Endothelial cell of hepatic sinusoid (primary cell): ENCODE measurements around the gene RCE1.
"Not testable (repeated sequence)": the region's sequence is repeated elsewhere in the genome, so short reads cannot be mapped to it uniquely, and the experiment has no call there.

Experiments
- in situ Hi-C: cut with HindIII; loops from 2 replicates; pipeline ENCODE4 v1.10.0; 2017; ENCODE audit warnings: low sequenced_read_pairs

RCE1 gene, protein sequence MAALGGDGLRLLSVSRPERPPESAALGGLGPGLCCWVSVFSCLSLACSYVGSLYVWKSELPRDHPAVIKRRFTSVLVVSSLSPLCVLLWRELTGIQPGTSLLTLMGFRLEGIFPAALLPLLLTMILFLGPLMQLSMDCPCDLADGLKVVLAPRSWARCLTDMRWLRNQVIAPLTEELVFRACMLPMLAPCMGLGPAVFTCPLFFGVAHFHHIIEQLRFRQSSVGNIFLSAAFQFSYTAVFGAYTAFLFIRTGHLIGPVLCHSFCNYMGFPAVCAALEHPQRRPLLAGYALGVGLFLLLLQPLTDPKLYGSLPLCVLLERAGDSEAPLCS

DNA sequence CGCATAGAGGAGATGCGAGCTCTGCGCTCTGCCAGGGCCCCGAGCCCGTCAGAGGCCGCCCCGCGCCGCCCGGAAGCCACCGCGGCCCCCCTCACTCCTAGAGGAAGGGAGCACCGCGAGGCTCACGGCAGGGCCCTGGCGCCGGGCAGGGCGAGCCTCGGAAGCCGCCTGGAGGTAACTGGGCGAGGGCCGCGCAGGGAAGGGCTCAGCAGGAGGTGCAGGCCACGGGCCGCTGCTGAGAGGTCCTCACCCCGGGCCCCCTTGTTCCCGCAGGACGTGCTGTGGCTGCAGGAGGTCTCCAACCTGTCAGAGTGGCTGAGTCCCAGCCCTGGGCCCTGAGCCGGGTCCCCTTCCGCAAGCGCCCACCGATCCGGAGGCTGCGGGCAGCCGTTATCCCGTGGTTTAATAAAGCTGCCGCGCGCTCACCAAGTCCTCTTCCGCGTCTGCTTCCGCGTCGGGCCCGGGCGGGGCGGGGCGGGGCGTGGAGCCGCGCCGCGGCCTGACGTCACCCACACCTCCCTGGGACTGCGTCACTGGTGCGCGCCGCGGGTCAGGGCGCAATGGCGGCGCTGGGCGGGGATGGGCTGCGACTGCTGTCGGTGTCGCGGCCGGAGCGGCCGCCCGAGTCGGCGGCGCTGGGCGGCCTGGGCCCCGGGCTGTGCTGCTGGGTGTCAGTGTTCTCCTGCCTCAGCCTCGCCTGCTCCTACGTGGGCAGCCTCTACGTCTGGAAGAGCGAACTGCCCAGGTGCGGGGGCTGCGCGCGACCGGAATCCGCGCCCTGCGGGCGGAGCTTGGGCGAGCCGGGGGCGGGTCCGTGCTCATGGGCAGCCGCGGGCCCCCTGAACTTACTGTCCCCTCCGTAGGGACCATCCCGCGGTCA, at the start of gene RCE1:
Gene RCE1 (plus strand): TSS at position 546 of the 880 bp plus-strand sequence. CDS start 15 bp downstream, at position 561.
- in situ Hi-C loops = no loop called here

DNA sequence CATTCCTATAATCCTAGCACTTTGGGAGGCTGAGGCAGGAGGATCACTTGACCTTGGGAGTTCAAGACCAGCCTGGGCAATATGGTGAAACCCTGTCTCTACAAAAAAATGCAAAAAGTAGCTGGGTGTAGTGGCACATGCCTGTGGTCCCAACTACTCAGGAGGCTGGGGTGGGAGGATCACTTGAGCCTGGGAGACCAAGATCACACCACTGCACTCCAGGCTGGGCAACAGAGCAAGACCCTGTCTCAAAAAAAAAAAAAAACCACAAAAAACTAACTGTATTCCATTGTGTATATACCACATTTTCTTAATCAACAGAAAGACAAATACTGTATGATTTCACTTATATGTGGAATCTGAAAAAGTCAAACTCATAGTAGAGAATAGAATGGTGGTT, 43.4 kb upstream of the RCE1 start:
- in situ Hi-C loops = not testable (repeated sequence)

DNA sequence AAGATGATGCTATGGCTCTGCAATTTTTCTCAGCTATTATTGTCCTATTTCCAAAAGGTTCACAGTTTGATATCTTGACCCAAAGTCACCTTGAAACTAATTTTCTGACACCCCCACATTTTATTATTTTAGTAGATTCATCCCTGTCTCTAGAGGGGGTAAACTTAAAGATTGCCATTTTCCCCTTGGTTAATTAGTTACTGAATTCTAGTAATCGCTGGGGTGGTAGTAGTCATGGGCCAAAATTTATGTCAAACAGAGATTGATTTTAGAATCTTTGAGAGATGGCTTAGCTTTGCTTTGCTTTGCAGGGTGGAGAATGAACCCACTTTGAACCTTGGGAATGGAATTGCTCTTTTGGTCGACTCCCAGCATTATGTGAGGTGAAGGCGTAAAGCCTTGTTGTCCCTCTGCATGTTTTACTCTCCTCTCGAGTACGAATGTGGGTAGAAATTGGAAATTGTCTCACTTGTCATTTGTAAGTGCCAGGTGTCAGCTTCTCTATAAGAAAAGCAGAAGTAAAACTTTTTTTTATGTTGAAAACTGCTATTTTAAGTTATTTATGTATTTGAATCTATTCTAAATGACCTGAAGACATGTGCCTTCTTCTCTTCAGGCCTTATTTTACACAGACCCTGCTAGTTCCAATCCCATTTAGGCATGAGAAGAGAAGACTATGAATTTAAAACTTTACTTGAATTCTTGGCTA, 42.4 kb upstream of the RCE1 start:
- in situ Hi-C loops = no loop called here

DNA sequence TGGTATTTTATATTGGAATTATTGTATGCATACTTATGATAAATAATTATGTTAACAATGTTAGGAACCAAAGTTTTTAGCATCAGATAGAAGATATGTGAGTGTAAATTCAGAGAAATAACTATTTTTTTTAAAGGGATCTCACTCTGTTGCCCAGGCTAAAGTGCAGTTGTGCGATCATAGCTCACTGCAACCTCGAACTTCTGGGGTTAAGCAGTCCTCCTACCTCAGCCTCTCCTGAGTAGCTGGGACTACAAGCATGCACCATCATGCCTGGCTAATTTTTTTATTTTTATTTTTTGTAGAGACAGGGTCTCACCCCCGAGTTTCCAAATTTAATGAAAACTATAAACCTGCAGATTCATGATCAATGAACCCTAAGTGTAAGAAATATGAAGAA, 33.6 kb upstream of the RCE1 start:
- in situ Hi-C loops = no loop called here

DNA sequence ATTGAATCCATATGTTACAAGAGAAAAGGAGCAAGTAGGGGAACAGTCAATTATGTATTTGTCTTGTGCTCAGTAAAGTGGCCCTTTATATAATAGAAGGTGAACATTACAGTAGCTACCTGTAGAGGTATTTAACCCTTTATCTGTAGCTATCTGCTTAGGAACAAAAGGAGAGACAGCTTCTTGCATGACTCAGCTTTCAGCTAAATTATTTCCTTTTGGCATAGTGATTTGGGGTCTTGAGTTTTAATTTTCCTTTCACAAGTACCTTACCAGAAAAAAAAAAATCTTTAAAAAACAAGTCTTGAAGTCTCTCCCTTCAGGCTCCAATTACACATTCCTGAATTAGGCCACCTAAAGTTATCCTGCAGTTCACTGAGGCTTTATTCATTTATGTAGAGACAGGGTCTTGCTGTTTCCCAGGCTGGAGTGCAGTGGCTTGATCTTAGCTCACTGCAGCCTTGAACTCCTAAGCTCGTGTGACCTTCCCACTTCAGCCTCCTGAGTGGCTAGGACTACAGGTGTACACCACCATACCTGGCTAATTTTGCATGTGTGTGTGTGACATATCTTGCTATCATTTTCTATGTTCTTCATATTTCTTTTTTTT, 32.6 kb upstream of the RCE1 start:
- in situ Hi-C loops = no loop called here

DNA sequence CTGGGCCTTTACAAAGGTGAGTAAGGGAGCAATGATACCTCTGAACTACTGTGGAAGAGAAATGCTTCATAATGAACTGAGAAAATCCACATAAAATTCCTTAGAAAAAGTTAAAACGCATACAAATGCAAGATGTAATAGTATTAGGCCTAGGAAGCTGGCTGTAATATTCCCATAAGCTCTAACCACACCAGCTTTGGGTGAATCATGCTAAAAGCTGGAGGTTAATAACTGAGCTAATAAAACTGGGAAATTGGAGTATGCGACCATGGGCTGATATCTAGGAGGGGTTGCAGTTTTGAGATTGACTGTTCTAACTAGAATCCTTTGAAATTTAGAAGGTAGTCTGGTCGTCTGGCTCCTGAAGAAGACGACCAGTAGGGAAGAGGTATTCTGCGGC, 28.6 kb upstream of the RCE1 start:
- in situ Hi-C loops = no loop called here

DNA sequence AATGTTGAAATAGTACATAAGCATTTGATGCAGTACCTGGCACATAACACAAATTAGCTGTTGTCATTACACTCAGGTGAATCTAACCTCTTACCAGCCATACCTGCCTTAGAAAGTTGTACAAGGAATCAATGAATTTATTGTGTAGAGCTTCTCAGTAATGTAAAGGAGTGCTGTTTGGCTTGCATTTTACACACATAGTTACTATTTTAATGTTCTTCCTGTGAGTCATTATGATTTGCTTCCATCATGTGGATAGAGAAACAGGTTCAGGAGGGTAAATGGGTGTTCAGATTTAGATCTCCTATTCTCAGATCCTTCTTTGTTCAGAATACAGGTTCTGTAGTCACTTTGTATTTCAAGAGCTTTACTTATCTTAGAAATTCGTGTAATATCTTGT, 27.6 kb upstream of the RCE1 start:
- in situ Hi-C loops = no loop called here

DNA sequence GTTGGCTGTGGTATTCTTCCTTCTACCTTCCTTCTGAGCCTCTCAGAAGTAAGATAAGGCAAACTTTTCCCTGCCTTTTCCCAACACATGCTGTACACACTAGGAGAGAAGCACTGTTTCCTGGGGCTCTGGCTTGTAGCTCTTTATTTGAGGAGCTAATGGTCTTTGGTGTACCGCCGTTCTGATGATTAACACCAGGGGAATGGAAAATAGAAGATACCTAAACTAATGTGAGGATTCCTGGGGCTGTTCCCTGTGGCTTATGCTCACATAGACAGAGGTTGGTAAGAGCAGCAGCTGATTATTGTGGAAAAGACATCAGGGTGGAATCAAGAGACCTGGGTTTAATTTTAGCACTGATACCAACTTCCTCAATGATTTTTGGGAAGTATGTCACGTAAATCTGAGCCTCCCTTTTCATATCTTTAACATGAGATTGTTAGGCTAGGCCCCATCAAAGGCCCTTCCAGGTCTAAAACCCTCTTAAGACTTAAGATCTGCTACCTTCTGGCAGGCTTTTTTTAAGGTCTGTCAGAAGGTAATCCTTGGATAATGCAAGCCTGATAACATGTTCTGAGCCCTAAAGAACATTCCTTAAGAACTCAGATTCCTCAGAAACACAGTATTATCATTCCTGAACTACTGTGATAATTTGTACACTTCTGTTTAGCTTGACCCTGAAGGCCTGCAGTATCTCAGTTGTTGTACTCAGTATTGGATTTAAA, 24.8 kb upstream of the RCE1 start:
- in situ Hi-C loops = no loop called here

DNA sequence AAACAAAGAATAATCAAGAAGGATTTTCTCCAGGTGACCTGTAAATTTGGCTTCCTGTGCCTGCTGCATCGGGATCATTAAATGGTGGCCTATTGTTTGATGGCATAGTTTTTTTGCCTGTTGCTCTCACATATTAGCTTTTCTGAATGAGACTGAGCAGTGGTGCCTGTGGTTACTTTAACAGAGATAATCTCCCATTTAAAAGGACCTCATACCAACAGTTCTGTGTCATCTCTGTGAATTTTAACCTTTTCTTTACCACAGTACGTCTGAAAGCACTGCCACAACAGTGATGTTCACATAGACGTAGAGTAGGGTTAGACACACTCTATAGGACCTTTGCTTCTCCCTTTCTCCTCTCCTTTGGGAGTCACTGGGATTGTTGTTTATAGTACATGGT, 22.9 kb upstream of the RCE1 start:
- in situ Hi-C loops = no loop called here

DNA sequence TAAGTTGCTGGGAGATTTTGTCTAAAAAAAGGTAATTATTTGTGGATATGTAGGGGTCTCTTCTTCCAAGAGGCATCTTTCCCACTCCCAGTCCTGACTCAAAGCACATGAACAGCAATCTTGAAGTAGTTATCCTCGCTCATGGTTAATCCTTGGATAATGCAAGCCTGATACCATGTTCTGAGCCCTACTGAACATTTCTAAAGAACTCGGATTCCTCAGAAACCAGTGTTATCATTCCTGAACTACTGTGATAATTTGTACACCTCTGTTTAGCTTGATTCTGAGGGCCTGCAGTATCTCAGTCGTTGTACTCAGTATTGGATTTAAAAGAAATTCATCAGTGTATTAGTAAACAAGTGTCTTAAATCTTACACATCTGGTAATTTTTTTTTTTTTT, 22.3 kb upstream of the RCE1 start:
- in situ Hi-C loops = no loop called here

DNA sequence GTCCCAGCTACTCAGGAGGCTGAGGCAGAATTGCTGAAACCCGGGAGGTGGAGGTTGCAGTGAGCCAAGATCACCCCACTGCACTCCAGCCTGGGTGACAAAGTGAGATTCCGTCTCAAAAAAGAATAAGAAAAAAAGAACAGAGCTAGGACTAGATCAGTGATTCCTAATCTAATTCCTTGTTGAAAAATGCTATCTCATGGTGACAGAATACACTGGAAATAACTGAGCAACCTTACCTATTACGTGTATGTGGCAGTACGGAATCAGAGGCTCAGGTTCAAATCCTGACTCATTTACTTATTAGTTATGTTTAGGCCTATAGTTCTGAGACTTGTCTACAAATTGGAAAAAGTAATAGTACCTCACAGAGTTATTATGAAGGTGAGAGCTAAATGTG, 19.5 kb upstream of the RCE1 start:
- in situ Hi-C loops = no loop called here

DNA sequence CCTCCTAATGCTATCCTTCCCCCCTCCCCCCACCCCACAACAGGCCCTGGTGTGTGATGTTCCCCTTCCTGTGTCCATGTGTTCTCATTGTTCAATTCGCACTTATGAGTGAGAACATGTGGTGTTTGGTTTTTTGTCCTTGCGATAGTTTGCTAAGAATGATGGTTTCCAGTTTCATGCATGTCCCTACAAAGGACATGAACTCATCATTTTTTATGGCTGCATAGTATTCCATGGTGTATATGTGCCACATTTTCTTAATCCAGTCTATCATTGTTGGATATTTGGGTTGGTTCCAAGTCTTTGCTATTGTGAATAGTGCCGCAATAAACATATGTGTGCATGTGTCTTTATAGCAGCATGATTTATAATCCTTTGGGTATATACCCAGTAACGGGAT, 18.7 kb upstream of the RCE1 start:
- in situ Hi-C loops = not testable (repeated sequence)

DNA sequence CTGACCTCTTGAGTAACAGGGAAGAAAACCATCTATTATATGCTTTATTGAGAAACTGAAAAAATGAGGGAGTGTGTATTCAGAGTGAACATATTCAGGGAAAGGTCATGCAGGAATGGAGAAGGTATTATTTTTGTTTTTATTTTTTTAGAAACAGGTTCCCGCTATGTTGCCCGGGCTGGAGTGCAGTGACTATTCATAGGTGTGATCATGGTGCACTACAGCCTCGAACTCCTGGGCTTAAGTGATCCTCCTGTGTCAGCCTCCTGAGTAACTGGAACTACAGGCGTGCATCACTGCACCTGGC, 8.7 kb upstream of the RCE1 start:
- in situ Hi-C loops = no loop called here

DNA sequence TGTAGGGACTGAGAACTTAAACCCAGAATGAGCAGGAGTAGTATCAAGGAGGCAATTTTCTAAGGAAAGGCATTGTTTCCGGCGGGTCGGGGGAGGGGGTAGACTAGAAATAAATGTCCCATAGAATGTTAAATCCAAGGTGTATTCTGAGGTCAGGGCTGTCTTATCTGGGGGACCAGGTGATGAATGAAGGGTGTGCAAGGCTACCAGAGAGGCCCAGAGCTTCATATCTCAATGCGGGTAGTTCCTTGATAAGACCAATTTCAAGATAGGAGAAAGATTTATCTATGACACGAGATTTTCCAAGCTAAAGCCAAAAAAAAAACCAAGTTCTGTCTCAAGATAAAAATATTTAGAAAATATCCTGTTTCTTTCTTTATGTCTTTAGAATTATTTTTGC, 8.3 kb upstream of the RCE1 start:
- in situ Hi-C loops = no loop called here

DNA sequence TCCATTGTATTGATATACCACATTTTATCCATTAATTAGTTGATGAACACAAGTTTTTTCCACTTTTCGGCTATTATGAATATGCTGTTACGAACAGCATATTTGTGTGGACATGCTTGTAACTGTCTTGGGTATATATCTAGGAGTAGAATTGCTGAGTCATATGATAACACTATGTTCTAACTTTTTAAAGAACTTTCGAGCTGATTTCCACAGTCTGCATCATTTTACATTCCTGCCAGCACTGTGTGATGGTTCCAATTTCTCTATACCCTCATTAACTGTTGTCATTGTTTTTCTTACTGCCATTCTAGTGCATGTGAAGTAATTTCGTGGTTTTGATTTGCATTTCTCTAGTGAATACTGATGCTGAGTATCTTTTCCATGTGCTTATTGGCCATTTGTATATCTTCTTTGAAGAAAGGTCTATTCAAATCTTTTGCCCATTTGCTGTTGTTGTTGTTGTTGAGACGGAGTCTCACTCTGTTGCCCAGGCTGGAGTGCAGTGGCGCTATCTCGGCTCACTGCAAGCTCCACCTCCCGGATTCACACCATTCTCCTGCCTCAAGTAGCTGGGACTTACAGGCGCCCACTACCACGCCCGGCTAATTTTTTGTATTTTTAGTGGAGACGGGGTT, 7.4 kb upstream of the RCE1 start:
- in situ Hi-C loops = no loop called here

DNA sequence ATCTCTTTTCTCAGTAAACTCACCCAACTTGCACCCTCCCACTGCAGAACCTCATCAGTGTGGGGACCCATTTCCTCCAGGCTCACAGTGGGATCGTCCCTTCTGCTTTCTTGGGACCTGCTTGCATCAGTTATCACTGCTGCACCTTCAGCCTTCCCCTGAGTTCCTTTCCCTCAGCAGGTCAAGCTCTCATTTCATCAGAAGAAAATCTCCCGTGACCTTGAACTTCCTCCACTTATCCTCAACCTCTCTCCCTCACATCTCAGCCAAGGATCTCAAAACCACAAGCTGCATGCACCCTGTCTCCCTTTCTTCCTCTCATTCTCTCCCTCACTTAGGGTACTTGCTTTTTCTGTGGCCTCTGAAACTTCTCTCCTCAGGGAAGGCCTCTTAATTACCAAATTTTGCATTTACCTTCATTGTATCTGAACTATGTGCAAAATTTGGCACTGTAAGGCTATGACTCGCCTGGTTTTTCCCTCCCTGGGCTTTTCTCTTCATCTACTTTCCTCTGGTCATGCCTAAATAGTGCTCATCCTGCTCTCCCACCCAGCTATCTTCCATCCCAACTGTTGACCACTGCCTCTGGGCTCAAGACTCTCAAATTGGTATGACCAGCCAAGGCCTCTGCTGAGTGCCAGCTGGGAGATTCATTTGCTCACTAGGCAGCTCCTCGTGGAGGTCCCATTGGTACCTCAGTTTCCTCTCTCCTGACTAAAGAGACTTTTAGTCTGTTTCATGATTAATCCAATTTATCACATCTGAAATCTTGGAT, 2.7 kb upstream of the RCE1 start:
- in situ Hi-C loops = no loop called here

DNA sequence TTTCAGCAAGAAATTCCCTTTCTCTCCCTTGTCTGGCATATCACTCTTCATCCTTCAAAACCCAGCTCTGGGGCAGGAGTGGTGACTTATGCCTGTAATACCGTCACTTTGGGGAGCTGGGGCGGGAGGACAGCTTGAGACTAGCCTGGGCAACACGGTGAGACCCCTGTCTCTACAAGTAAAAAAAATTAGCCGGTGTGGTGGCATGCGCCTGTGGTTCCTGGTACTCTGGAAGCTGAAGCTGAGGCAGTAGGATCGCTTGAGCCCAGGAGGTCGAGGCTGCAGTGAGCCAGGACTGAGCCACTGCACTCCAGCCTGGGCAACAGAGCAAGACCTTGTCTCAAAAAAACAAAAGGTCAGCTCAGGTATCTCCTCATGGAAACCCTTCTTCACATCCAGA, 1.4 kb upstream of the RCE1 start:
- in situ Hi-C loops = no loop called here

DNA sequence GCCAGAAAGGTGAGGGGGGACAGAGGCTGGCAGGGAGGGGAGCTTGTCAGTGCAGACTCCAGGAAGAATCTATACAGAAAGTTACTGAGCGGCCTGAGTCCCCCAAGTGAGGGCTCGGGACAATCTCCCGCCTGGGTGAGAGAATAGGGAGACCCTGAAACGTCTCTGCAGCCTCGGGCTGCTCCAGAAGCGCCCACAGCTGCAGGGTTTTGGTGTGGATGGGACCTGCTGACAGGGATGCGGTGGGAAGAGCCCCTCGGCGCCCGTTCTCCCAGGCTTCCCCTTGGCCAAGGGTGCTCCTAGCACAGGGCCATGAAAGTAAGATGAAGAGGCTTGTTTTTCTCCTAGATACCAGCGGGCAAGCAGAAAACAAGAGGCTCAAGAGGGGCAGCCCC, 743 bp upstream of the RCE1 start:
- in situ Hi-C loops = no loop called here

DNA sequence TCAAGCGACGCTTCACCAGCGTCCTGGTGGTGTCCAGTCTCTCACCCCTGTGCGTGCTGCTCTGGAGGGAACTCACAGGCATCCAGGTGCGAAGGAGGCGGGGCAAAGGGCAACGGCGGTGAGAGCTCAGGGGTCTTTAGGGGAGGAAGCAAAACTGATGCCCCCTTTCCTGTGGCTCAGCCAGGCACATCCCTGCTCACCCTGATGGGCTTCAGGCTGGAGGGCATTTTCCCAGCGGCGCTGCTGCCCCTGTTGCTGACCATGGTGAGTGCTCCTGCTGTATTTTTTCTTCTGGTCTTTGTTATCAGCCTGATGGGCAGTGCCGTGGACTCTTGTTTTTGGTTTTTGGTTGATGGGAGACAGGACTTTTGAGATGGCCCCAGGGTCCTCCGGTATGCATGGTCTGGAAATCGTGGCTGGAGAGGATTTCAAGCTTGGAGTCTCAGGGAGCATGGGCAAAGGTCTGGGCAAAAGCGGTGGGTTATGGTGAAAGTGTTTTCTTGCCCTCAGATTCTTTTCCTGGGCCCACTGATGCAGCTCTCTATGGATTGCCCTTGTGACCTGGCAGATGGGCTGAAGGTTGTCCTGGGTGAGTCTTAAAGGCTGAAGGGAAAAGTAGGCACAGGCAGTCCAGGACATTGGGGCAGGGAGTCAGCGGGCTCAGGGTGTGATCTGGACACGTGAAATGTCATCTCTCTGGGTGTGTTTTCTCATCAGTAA, 695 bp downstream of the RCE1 start:
- in situ Hi-C loops = no loop called here
